Loucy (cell line): ENCODE results near the gene PAFAH1B1.

ENCODE experiments used
- EZH2phosphoT487 ChIP-seq: fragments of 200-600 bp; IDR thresholded peaks from 2 replicates; pipeline ENCODE4 v1.6.1; 2018; ENCODE audit warnings: antibody characterized with exemption, mild to moderate bottlenecking, moderate library complexity, borderline replicate concordance
- TF ChIP-seq, protein P1 (sequence below): fragments of 200-600 bp; sonication (generic); conservative IDR thresholded peaks from 2 replicates; pipeline ENCODE4 v1.5.1; 2014; ENCODE audit warnings: mild to moderate bottlenecking, antibody characterized with exemption, low read length

DNA sequence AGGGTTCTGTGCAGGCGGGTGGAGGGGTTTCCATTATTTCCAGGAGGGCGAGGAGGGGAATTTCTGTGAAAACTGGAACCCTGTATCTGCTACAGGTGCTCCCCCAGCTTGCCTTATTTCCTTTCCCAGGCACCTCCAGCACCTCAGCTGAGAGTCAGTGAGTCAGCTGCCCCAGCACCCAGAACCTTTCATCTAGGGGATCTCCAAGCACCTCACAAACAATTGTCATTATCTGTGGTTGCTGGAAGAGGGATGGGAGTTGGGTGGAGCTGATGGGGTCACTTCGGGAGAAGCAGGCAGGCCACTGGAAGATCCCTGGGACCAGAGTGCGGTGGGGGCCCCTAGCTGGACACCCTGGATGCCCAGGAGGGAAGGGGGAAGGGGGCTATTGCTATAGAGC lies 128.1 kb downstream of the PAFAH1B1 start:
- TF ChIP-seq, protein P1, sequence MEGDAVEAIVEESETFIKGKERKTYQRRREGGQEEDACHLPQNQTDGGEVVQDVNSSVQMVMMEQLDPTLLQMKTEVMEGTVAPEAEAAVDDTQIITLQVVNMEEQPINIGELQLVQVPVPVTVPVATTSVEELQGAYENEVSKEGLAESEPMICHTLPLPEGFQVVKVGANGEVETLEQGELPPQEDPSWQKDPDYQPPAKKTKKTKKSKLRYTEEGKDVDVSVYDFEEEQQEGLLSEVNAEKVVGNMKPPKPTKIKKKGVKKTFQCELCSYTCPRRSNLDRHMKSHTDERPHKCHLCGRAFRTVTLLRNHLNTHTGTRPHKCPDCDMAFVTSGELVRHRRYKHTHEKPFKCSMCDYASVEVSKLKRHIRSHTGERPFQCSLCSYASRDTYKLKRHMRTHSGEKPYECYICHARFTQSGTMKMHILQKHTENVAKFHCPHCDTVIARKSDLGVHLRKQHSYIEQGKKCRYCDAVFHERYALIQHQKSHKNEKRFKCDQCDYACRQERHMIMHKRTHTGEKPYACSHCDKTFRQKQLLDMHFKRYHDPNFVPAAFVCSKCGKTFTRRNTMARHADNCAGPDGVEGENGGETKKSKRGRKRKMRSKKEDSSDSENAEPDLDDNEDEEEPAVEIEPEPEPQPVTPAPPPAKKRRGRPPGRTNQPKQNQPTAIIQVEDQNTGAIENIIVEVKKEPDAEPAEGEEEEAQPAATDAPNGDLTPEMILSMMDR, result no peak
- no peak for TF ChIP-seq EZH2phosphoT487
